ENCODE measurements around the gene PITPNM3.

The PITPNM3 gene

DNA sequence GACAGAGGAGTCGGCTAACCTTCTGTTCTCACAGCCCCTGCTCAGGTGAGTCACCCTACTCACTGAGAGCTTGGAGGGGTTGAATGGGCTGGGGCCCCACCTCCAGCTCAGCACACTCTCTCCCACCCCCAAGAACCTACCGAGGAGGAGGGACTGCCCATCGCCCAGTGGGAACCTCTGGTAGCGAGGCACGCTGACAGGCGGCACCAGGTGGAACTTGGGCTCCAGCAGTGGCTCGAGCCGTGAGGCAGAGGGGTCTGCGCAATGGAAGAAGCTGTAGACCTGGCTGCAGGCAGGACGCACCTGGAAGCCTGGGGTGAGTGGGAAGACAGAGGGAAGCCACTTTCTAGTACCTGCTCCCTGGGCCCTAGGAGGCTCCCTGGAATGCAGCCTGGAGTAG, 83.8 kb downstream of the PITPNM3 start:
- no peaks in the 10 kb centered on the region for H3K36me3 ChIP-seq (ENCODE audit: control insufficient read depth, low read depth, low read length)
- H3K27ac ChIP-seq (ENCODE audit: low read length) = no peak overlapping the region
- H3K4me3 ChIP-seq (ENCODE audit: low read length) = no peak overlapping the region
- H3K9ac ChIP-seq (ENCODE audit: low read length) = no peak overlapping the region
- H3K4me1 ChIP-seq (ENCODE audit: control insufficient read depth, low read depth, low read length) = peaks cover 5% of the 10 kb centered on the region
- H3K27me3 ChIP-seq (ENCODE audit: control insufficient read depth, insufficient read depth, low read length) = no peaks in the 10 kb centered on the region
- no peaks in the 10 kb centered on the region for H3K9me3 ChIP-seq (ENCODE audit: control insufficient read depth, low read depth, low read length)

DNA sequence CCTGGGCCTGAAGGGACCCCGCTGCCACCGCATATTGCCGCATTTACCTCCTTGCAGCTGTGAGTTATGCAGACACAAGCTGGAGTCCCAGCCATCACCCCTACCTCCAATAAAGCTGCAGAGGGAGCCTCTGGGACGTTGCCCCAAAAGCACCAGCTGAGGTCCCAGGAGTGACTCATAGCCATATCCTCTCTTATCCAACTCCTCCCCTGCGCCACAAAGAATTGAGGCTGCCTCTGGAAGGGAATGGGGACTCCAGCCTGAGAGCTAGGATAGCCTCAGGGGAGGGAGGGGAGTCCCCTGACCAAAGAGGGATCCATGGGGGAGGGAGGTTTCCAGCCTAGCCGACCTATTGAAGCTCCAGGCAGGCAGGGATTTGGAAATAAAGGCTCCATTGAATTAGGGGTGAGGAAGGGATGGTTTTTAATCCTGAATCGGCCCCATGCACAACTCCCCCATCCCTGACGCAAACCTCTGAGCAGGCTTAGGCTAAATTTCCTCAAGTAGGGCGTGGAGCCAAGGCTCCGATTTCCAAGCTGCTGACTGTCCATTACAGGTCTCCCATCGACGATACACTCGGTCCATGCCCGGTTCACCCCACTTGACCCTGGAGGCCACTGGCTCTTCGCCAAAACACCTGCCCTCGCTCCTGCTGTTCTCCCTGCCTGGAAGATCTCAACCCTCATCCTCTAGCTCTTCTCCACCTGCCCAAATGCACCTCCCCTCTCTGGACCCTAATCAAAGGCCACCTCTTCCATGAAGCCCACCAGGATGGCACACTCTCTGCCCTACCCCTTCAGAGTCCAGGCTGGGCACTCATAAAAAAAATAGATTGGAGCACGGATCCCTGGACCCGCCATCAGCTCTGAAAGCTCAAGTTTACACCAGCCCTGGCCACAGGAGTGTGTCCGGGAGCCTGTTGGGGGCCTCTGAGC, 84.6 kb downstream of the PITPNM3 start:
- Histone ChIP-seq H3K4me1 (ENCODE audit: control insufficient read depth, low read depth, low read length) (peaks cover 5% of the 10 kb centered on the region), H3K27ac (ENCODE audit: low read length) (no peak overlapping the region)

GRCh38 chr17:6470751-6471521, 85.4 kb downstream of the PITPNM3 start:
- no peak overlapping the region for H3K9ac ChIP-seq (ENCODE audit: low read length)

More for the DNA sequence above, 84.6 kb downstream of the PITPNM3 start:
- no peaks in the 10 kb centered on the region for H3K36me3 ChIP-seq (ENCODE audit: control insufficient read depth, low read depth, low read length)
- H3K4me3 ChIP-seq (ENCODE audit: low read length) = no peak overlapping the region
- no peaks in the 10 kb centered on the region for H3K9me3 ChIP-seq (ENCODE audit: control insufficient read depth, low read depth, low read length)
- no peak overlapping the region for H3K9ac ChIP-seq (ENCODE audit: low read length)
- no peaks in the 10 kb centered on the region for H3K27me3 ChIP-seq (ENCODE audit: control insufficient read depth, insufficient read depth, low read length)

GRCh38 chr17:6470146-6470718, 86.1 kb downstream of the PITPNM3 start:
- H3K9me3 ChIP-seq (ENCODE audit: control insufficient read depth, low read depth, low read length) = no peaks in the 10 kb centered on the region
- H3K4me3 ChIP-seq (ENCODE audit: low read length) = no peak overlapping the region
- no peak overlapping the region for H3K9ac ChIP-seq (ENCODE audit: low read length)
- no peaks in the 10 kb centered on the region for H3K27me3 ChIP-seq (ENCODE audit: control insufficient read depth, insufficient read depth, low read length)
- H3K4me1 ChIP-seq (ENCODE audit: control insufficient read depth, low read depth, low read length) = peaks cover 5% of the 10 kb centered on the region
- no peaks in the 10 kb centered on the region for H3K36me3 ChIP-seq (ENCODE audit: control insufficient read depth, low read depth, low read length)
- H3K27ac ChIP-seq (ENCODE audit: low read length) = no peak overlapping the region

More at GRCh38 chr17:6470751-6471521, 85.4 kb downstream of the PITPNM3 start:
- no peaks in the 10 kb centered on the region for H3K27me3 ChIP-seq (ENCODE audit: control insufficient read depth, insufficient read depth, low read length)
- H3K36me3 ChIP-seq (ENCODE audit: control insufficient read depth, low read depth, low read length) = no peaks in the 10 kb centered on the region
- no peaks in the 10 kb centered on the region for H3K9me3 ChIP-seq (ENCODE audit: control insufficient read depth, low read depth, low read length)
- H3K4me1 ChIP-seq (ENCODE audit: control insufficient read depth, low read depth, low read length) = peaks cover 5% of the 10 kb centered on the region
- no peak overlapping the region for H3K4me3 ChIP-seq (ENCODE audit: low read length)
- no peak overlapping the region for H3K27ac ChIP-seq (ENCODE audit: low read length)

GRCh38 chr17:6468051-6468790, 88.1 kb downstream of the PITPNM3 start:
- no peaks in the 10 kb centered on the region for H3K9me3 ChIP-seq (ENCODE audit: control insufficient read depth, low read depth, low read length)
- H3K36me3 ChIP-seq (ENCODE audit: control insufficient read depth, low read depth, low read length) = no peaks in the 10 kb centered on the region
- H3K27ac ChIP-seq (ENCODE audit: low read length) = no peak overlapping the region
- H3K9ac ChIP-seq (ENCODE audit: low read length) = no peak overlapping the region
- no peak overlapping the region for H3K4me3 ChIP-seq (ENCODE audit: low read length)
- no peaks in the 10 kb centered on the region for H3K27me3 ChIP-seq (ENCODE audit: control insufficient read depth, insufficient read depth, low read length)
- H3K4me1 ChIP-seq (ENCODE audit: control insufficient read depth, low read depth, low read length) = peaks cover 9% of the 10 kb centered on the region

DNA sequence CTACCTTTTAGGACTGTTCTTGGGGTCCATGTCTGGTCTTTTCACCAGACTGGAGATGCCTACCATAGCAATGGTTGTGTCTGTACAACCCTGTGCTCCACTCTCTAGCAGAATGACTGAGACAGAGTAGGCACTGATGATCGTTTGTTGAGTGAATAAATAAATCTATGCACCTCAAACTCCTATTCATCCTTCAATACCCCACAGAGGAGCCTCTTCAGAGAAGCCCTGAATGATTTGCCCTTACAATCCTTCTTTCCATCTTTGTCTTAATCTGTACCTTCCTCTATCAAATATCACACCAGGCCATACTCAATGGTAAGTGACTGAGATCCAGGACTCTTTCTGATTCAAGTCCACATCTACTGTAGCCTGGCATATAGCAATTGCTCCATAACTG, 88.8 kb downstream of the PITPNM3 start:
- Histone ChIP-seq H3K4me3 (ENCODE audit: low read length) (no peak overlapping the region), H3K9me3 (ENCODE audit: control insufficient read depth, low read depth, low read length) (no peaks in the 10 kb centered on the region), H3K27ac (ENCODE audit: low read length) (no peak overlapping the region), H3K4me1 (ENCODE audit: control insufficient read depth, low read depth, low read length) (peaks cover 12% of the 10 kb centered on the region), H3K27me3 (ENCODE audit: control insufficient read depth, insufficient read depth, low read length) (no peaks in the 10 kb centered on the region), H3K9ac (ENCODE audit: low read length) (no peak overlapping the region), H3K36me3 (ENCODE audit: control insufficient read depth, low read depth, low read length) (no peaks in the 10 kb centered on the region)

- H3K4me1 ChIP-seq (ENCODE audit: control insufficient read depth, low read depth, low read length) = peaks cover 17% of the 10 kb centered on the region
- H3K9me3 ChIP-seq (ENCODE audit: control insufficient read depth, low read depth, low read length) = no peaks in the 10 kb centered on the region
- H3K36me3 ChIP-seq (ENCODE audit: control insufficient read depth, low read depth, low read length) = no peaks in the 10 kb centered on the region
- no peak overlapping the region for H3K9ac ChIP-seq (ENCODE audit: low read length)
- no peak overlapping the region for H3K27ac ChIP-seq (ENCODE audit: low read length)
- H3K27me3 ChIP-seq (ENCODE audit: control insufficient read depth, insufficient read depth, low read length) = no peaks in the 10 kb centered on the region
- no peak overlapping the region for H3K4me3 ChIP-seq (ENCODE audit: low read length)
Measured at GRCh38 chr17:6465206-6466003, 91.0 kb downstream of the PITPNM3 start.

GRCh38 chr17:6464446-6465041, 91.8 kb downstream of the PITPNM3 start:
- Histone ChIP-seq H3K36me3 (ENCODE audit: control insufficient read depth, low read depth, low read length) (no peaks in the 10 kb centered on the region), H3K4me1 (ENCODE audit: control insufficient read depth, low read depth, low read length) (peaks cover 17% of the 10 kb centered on the region), H3K27ac (ENCODE audit: low read length) (no peak overlapping the region), H3K27me3 (ENCODE audit: control insufficient read depth, insufficient read depth, low read length) (no peaks in the 10 kb centered on the region), H3K9ac (ENCODE audit: low read length) (no peak overlapping the region), H3K9me3 (ENCODE audit: control insufficient read depth, low read depth, low read length) (no peaks in the 10 kb centered on the region), H3K4me3 (ENCODE audit: low read length) (no peak overlapping the region)

DNA sequence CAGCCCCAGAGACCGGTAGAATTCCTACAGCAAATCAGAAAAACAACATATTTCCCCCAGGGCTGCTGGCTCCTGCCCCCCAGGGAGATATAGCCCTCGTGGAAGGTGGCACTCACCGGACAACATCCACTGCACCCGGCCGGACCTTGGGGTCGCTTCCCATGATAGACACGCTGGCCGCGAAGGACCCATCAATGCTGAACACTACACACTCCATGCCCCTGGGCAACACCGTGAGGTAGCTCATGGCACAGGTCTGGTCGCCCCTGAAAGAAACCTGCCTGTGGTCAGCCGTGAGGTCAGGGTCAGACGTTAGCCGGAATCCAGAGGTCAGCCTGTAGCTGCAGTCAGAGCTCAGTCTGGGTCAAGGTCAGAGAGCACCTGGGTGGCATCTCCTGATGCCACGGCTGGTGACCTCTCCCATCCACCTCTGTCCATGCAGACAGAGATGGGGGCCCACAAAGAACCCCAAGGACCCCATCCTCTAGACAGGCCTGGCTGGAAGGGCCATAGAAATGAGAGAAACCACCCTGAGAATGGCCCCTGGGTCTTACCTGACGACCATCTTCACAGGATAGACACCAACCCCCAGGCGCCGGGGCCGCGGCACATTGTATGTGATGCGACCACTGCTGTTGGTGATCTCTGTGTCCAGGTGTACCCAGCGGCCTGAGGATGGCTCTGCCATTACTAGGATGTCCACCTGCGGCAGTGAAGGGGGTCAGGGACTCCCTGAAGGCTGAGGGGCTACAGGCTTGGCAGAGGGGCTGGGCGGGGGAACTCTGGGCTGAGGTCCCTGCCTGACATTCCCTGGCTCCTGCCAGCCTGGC, 92.5 kb downstream of the PITPNM3 start:
- Histone ChIP-seq H3K36me3 (ENCODE audit: control insufficient read depth, low read depth, low read length) (no peaks in the 10 kb centered on the region), H3K9me3 (ENCODE audit: control insufficient read depth, low read depth, low read length) (no peaks in the 10 kb centered on the region)

DNA sequence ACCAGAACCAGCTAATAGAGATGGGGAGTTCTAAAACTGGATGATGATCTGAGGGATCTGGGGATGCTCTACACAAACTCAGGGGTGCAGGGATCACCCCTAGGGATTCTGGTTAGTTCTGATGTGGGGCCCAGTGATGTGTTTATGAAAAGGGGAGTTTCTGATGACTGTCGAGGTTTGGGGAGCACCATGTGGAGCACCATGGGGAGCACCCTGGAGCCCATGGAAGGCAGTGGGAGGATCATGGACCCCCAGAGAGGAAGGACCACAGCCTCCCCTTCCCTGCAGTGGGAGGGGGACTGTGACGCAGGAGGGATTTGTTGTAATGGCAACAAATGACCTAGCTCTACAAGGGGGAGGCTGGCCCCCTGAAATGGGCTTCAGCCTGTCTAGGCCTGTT, 93.7 kb downstream of the PITPNM3 start:
- Histone ChIP-seq H3K9me3 (ENCODE audit: control insufficient read depth, low read depth, low read length) (no peaks in the 10 kb centered on the region), H3K9ac (ENCODE audit: low read length) (no peak overlapping the region), H3K27me3 (ENCODE audit: control insufficient read depth, insufficient read depth, low read length) (no peaks in the 10 kb centered on the region), H3K4me3 (ENCODE audit: low read length) (no peak overlapping the region), H3K4me1 (ENCODE audit: control insufficient read depth, low read depth, low read length) (peaks cover 20% of the 10 kb centered on the region), H3K27ac (ENCODE audit: low read length) (no peak overlapping the region), H3K36me3 (ENCODE audit: control insufficient read depth, low read depth, low read length) (no peaks in the 10 kb centered on the region)

More for the DNA sequence above, 92.5 kb downstream of the PITPNM3 start:
- H3K27ac ChIP-seq (ENCODE audit: low read length) = no peak overlapping the region
- no peak overlapping the region for H3K4me3 ChIP-seq (ENCODE audit: low read length)
- H3K27me3 ChIP-seq (ENCODE audit: control insufficient read depth, insufficient read depth, low read length) = no peaks in the 10 kb centered on the region
- no peak overlapping the region for H3K9ac ChIP-seq (ENCODE audit: low read length)
- H3K4me1 ChIP-seq (ENCODE audit: control insufficient read depth, low read depth, low read length) = peaks cover 17% of the 10 kb centered on the region
